DND-41 (cell line): Measurements from ENCODE around the gene ATP13A4.

Source experiments
- ATAC-seq: fragments of 200-7000 bp; cut with Tn5 transposase; 3 replicates; pipeline ENCODE4 v1.9.1; 2021; ENCODE audit warnings: low read depth; ENCODE audit not compliant: insufficient read depth
- DNase-seq: peaks from one replicate; pipeline ENCODE4 v3.0.0-alpha.2; 2020
- H2AFZ ChIP-seq: 2 replicates; pipeline ENCODE4 v1.6.0; 2012; ENCODE audit warnings: low read depth, low read length
- H3K27ac ChIP-seq: 2 replicates; pipeline ENCODE4 v1.5.1; 2012; ENCODE audit warnings: low read length, inconsistent platforms
- H3K27me3 ChIP-seq: fragments of 200-600 bp; sonication (generic); 2 replicates; pipeline ENCODE4 v1.6.0; 2012; ENCODE audit warnings: low read length, mild to moderate bottlenecking, inconsistent platforms; ENCODE audit not compliant: insufficient read depth, poor library complexity
- H3K36me3 ChIP-seq: 2 replicates; pipeline ENCODE4 v1.5.1; 2012; ENCODE audit warnings: low read length, inconsistent platforms; ENCODE audit not compliant: insufficient read depth
- H3K4me1 ChIP-seq: 2 replicates; pipeline ENCODE4 v1.5.1; 2012; ENCODE audit warnings: mild to moderate bottlenecking, low read length; ENCODE audit not compliant: insufficient read depth
- H3K4me2 ChIP-seq: 2 replicates; pipeline ENCODE4 v1.6.0; 2012; ENCODE audit warnings: mild to moderate bottlenecking, moderate library complexity, low read length, inconsistent platforms; ENCODE audit not compliant: insufficient read depth
- H3K4me3 ChIP-seq, 2 experiments: fragments of 200-600 bp in 1 of 2; shearing (Covaris generic) in 1 of 2; 2 replicates each; pipeline ENCODE4 v1.5.1; 2012 to 2016; ENCODE audit warnings: inconsistent platforms in 2 of 2, low read length in 2 of 2, mild to moderate bottlenecking in 2 of 2, low read depth in 1 of 2, moderate library complexity in 1 of 2
- H3K79me2 ChIP-seq: 2 replicates; pipeline ENCODE4 v1.6.0; 2012; ENCODE audit warnings: low read length, inconsistent platforms; ENCODE audit not compliant: insufficient read depth
- H3K9ac ChIP-seq: 2 replicates; pipeline ENCODE4 v1.6.0; 2012; ENCODE audit warnings: low read depth, mild to moderate bottlenecking, inconsistent platforms, low read length, moderate library complexity
- H3K9me3 ChIP-seq: 2 replicates; pipeline ENCODE4 v1.5.1; 2012; ENCODE audit warnings: low read length, moderate library complexity, mild to moderate bottlenecking, inconsistent platforms; ENCODE audit not compliant: insufficient read depth, severe bottlenecking
- H4K20me1 ChIP-seq: 2 replicates; pipeline ENCODE4 v1.6.0; 2012; ENCODE audit warnings: low read length; ENCODE audit not compliant: insufficient read depth
- CTCF ChIP-seq: IDR thresholded peaks from 2 replicates; pipeline ENCODE4 v1.5.1; 2012; ENCODE audit warnings: borderline replicate concordance, low read length, moderate library complexity, mild to moderate bottlenecking; ENCODE audit not compliant: poor library complexity, severe bottlenecking; ENCODE audit errors: extremely low read depth
- EZH2 ChIP-seq: IDR thresholded peaks from 3 replicates; pipeline ENCODE4 v1.6.1; 2012; ENCODE audit warnings: borderline replicate concordance, low read depth, mild to moderate bottlenecking, moderate library complexity, low read length, inconsistent platforms; ENCODE audit not compliant: severe bottlenecking

ATP13A4 gene

GRCh38 chr3:193502871-193503270 is 51.8 kb downstream of the ATP13A4 start:
- Histone ChIP-seq H3K36me3 (no peaks in the 10 kb centered on the region), H2AFZ (no peak overlapping the region), H3K4me3 (no peak overlapping the region), H3K4me1 (no peaks in the 10 kb centered on the region), H3K9me3 (no peaks in the 10 kb centered on the region), H3K27me3 (peaks cover 2% of the 10 kb centered on the region), H3K9ac (no peak overlapping the region), H3K4me2 (no peak overlapping the region), H3K27ac (no peak overlapping the region), H4K20me1 (no peaks in the 10 kb centered on the region), H3K79me2 (no peaks in the 10 kb centered on the region)
- ATAC-seq (no peak), DNase-seq (no peak)
- TF ChIP-seq EZH2 = no peak

GRCh38 chr3:193499801-193500485 is 54.8 kb downstream of the ATP13A4 start:
- Histone ChIP-seq H3K4me1 (no peaks in the 10 kb centered on the region), H3K4me2 (no peak overlapping the region), H3K9ac (no peak overlapping the region), H3K4me3 (no peak overlapping the region), H3K36me3 (no peaks in the 10 kb centered on the region), H4K20me1 (no peaks in the 10 kb centered on the region), H2AFZ (no peak overlapping the region), H3K79me2 (no peaks in the 10 kb centered on the region), H3K9me3 (no peaks in the 10 kb centered on the region), H3K27me3 (peaks cover 2% of the 10 kb centered on the region), H3K27ac (no peak overlapping the region)
- DNase-seq (no peak), ATAC-seq (no peak)
- TF ChIP-seq EZH2 (no peak), CTCF (no peak)

GRCh38 chr3:193499136-193499770 is 55.4 kb downstream of the ATP13A4 start:
- Histone ChIP-seq H4K20me1 (no peaks in the 10 kb centered on the region), H3K9ac (no peak overlapping the region), H3K4me2 (no peak overlapping the region), H3K36me3 (no peaks in the 10 kb centered on the region), H3K9me3 (no peaks in the 10 kb centered on the region), H3K4me3 (no peak overlapping the region), H3K4me1 (no peaks in the 10 kb centered on the region), H3K79me2 (no peaks in the 10 kb centered on the region), H3K27ac (no peak overlapping the region), H3K27me3 (peaks cover 2% of the 10 kb centered on the region), H2AFZ (no peak overlapping the region)
- DNase-seq (no peak), ATAC-seq (no peak)
- TF ChIP-seq CTCF (no peak), EZH2 (no peak)

GRCh38 chr3:193498215-193498614 is 56.5 kb downstream of the ATP13A4 start:
- no peak for ATAC-seq
- no peak for TF ChIP-seq EZH2
- TF ChIP-seq CTCF = no peak
- H4K20me1 ChIP-seq = no peaks in the 10 kb centered on the region
- no peak overlapping the region for H3K4me2 ChIP-seq
- H3K36me3 ChIP-seq = no peaks in the 10 kb centered on the region
- H2AFZ ChIP-seq = no peak overlapping the region
- peaks cover 2% of the 10 kb centered on the region for H3K27me3 ChIP-seq
- no peaks in the 10 kb centered on the region for H3K4me1 ChIP-seq
- no peak for DNase-seq
- no peak overlapping the region for H3K4me3 ChIP-seq
- H3K9ac ChIP-seq = no peak overlapping the region
- no peaks in the 10 kb centered on the region for H3K79me2 ChIP-seq
- no peak overlapping the region for H3K27ac ChIP-seq
- no peaks in the 10 kb centered on the region for H3K9me3 ChIP-seq
